SK-N-SH treated with all-trans-retinoic acid at 6 μM for 48 hours (cell line): ENCODE measurements around the gene KIF13A.

ENCODE experiments used
- ATAC-seq: fragments of 200-7000 bp; cut with Tn5 transposase; 3 replicates; pipeline ENCODE4 v1.9.1; 2020; ENCODE audit warnings: mild to moderate bottlenecking, moderate library complexity
- ARNTL ChIP-seq: fragments of 450-650 bp; formaldehyde crosslinking; IDR thresholded peaks from 2 replicates; pipeline ENCODE4 v1.5.0; 2020; ENCODE audit warnings: low read depth, mild to moderate bottlenecking, moderate library complexity, borderline replicate concordance
- BACH2 ChIP-seq: fragments of 250-450 bp; sonication (Bioruptor Pico); IDR thresholded peaks from 2 replicates; pipeline ENCODE4 v1.9.0; 2021; ENCODE audit warnings: mild to moderate bottlenecking, borderline replicate concordance
- CSDC2 ChIP-seq: fragments of 250-450 bp; sonication (Bioruptor Pico); IDR thresholded peaks from 2 replicates; pipeline ENCODE4 v1.5.0; 2020; ENCODE audit warnings: mild to moderate bottlenecking, moderate library complexity
- ESRRG ChIP-seq: fragments of 250-450 bp; sonication (Bioruptor Pico); IDR thresholded peaks from 2 replicates; pipeline ENCODE4 v1.6.1; 2021; ENCODE audit warnings: mild to moderate bottlenecking
- GLIS3 ChIP-seq: fragments of 250-450 bp; sonication (Bioruptor Pico); IDR thresholded peaks from 2 replicates; pipeline ENCODE4 v1.5.0; 2020; ENCODE audit warnings: mild to moderate bottlenecking, moderate library complexity
- ISL1 ChIP-seq: fragments of 250-450 bp; sonication (Bioruptor Pico); IDR thresholded peaks from 2 replicates; pipeline ENCODE4 v2.1.2; 2022; ENCODE audit warnings: mild to moderate bottlenecking, moderate library complexity
- OSR1 ChIP-seq: fragments of 250-450 bp; sonication (Bioruptor Pico); IDR thresholded peaks from 2 replicates; pipeline ENCODE4 v1.8.0; 2022; ENCODE audit warnings: moderate library complexity, mild to moderate bottlenecking, inconsistent platforms
- POU6F1 ChIP-seq: fragments of 250-450 bp; sonication (Bioruptor Pico); IDR thresholded peaks from 2 replicates; pipeline ENCODE4 v1.8.0; 2021; ENCODE audit warnings: low read depth, mild to moderate bottlenecking, moderate library complexity, borderline replicate concordance
- PPARA ChIP-seq: fragments of 250-450 bp; sonication (Bioruptor Pico); IDR thresholded peaks from 2 replicates; pipeline ENCODE4 v1.5.0; 2020; ENCODE audit warnings: mild to moderate bottlenecking, borderline replicate concordance
- RARB ChIP-seq: fragments of 250-450 bp; sonication (Bioruptor Pico); IDR thresholded peaks from 2 replicates; pipeline ENCODE4 v1.8.0; 2021; ENCODE audit warnings: mild to moderate bottlenecking, moderate library complexity
- SNAI2 ChIP-seq: fragments of 250-450 bp; sonication (Bioruptor Pico); IDR thresholded peaks from 2 replicates; pipeline ENCODE4 v1.5.0; 2020; ENCODE audit warnings: mild to moderate bottlenecking, moderate library complexity
- TCF4 ChIP-seq: fragments of 250-450 bp; sonication (Bioruptor Pico); IDR thresholded peaks from 2 replicates; pipeline ENCODE4 v1.8.0; 2021; ENCODE audit warnings: mild to moderate bottlenecking, moderate library complexity, borderline replicate concordance
- TOX ChIP-seq: fragments of 250-450 bp; sonication (Bioruptor Pico); IDR thresholded peaks from 2 replicates; pipeline ENCODE4 v1.8.0; 2021; ENCODE audit warnings: mild to moderate bottlenecking, moderate library complexity, borderline replicate concordance
- ZC3H10 ChIP-seq: fragments of 250-450 bp; sonication (Bioruptor Pico); IDR thresholded peaks from 2 replicates; pipeline ENCODE4 v1.5.1; 2021; ENCODE audit warnings: mild to moderate bottlenecking, moderate library complexity
- ZFP3 ChIP-seq: fragments of 250-450 bp; sonication (Bioruptor Pico); IDR thresholded peaks from 2 replicates; pipeline ENCODE4 v1.5.0; 2020; ENCODE audit warnings: mild to moderate bottlenecking, moderate library complexity
- ZFP30 ChIP-seq: fragments of 450-650 bp; formaldehyde crosslinking; IDR thresholded peaks from 2 replicates; pipeline ENCODE4 v1.5.0; 2022; ENCODE audit warnings: mild to moderate bottlenecking, moderate library complexity
- ZNF565 ChIP-seq: fragments of 450-650 bp; formaldehyde crosslinking; conservative IDR thresholded peaks from 2 replicates; pipeline ENCODE4 v1.5.0; 2020; ENCODE audit warnings: low read depth, mild to moderate bottlenecking, moderate library complexity
- ZNF70 ChIP-seq: fragments of 450-650 bp; formaldehyde crosslinking; IDR thresholded peaks from 2 replicates; pipeline ENCODE4 v1.5.0; 2020; ENCODE audit warnings: mild to moderate bottlenecking, moderate library complexity
- TF ChIP-seq, protein P1 (sequence below): fragments of 250-450 bp; sonication (Bioruptor Pico); IDR thresholded peaks from 2 replicates; pipeline ENCODE4 v1.5.1; 2021; ENCODE audit warnings: mild to moderate bottlenecking, moderate library complexity
- TF ChIP-seq, protein P2 (sequence below): fragments of 250-450 bp; sonication (Bioruptor Pico); IDR thresholded peaks from 2 replicates; pipeline ENCODE4 v1.8.0; 2020; ENCODE audit warnings: mild to moderate bottlenecking, moderate library complexity, borderline replicate concordance
- TF ChIP-seq, protein P3 (sequence below): fragments of 250-450 bp; sonication (Bioruptor Pico); IDR thresholded peaks from 2 replicates; pipeline ENCODE4 v1.5.0; 2020; ENCODE audit warnings: mild to moderate bottlenecking, moderate library complexity
- TF ChIP-seq, protein P4 (sequence below): fragments of 250-450 bp; sonication (Bioruptor Pico); IDR thresholded peaks from 2 replicates; pipeline ENCODE4 v1.5.1; 2020; ENCODE audit warnings: low read depth, mild to moderate bottlenecking, moderate library complexity

KIF13A gene

DNA sequence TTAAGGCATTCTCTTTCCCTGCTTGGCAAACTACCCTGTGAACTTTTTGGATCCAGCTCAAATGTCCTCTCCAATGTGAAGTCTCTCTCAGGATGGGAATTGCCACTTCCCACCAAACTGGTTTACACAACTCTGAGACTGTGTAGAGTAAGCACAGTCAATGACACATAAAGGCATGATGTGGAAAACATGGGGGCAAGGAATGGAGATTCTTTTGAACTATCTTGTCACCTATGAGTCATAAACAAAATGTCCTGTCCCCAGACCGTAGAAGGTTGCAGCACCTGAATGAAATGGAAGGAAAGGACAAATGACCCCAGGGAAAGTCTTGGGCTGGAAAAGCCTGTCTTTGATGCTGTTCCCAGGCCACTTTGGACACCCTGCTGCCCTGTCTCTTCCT lies 11.0 kb upstream of the KIF13A start:
- no peak for TF ChIP-seq ZFP30 (CRISPR knock-in tag)
- TF ChIP-seq TCF4 (CRISPR knock-in tag) = no peak
- TF ChIP-seq CSDC2 (CRISPR knock-in tag) = no peak
- TF ChIP-seq, protein P1, sequence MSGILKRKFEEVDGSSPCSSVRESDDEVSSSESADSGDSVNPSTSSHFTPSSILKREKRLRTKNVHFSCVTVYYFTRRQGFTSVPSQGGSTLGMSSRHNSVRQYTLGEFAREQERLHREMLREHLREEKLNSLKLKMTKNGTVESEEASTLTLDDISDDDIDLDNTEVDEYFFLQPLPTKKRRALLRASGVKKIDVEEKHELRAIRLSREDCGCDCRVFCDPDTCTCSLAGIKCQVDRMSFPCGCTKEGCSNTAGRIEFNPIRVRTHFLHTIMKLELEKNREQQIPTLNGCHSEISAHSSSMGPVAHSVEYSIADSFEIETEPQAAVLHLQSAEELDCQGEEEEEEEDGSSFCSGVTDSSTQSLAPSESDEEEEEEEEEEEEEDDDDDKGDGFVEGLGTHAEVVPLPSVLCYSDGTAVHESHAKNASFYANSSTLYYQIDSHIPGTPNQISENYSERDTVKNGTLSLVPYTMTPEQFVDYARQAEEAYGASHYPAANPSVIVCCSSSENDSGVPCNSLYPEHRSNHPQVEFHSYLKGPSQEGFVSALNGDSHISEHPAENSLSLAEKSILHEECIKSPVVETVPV (CRISPR knock-in tag) = no peak
- no peak for TF ChIP-seq ZNF565
- no peak for TF ChIP-seq BACH2 (CRISPR knock-in tag)
- no peak for TF ChIP-seq POU6F1 (CRISPR knock-in tag)
- no peak for TF ChIP-seq ZNF70 (CRISPR knock-in tag)
- no peak for TF ChIP-seq ISL1 (CRISPR knock-in tag)
- no peak for TF ChIP-seq OSR1 (CRISPR knock-in tag)
- TF ChIP-seq GLIS3 (CRISPR knock-in tag) = no peak
- TF ChIP-seq, protein P2, sequence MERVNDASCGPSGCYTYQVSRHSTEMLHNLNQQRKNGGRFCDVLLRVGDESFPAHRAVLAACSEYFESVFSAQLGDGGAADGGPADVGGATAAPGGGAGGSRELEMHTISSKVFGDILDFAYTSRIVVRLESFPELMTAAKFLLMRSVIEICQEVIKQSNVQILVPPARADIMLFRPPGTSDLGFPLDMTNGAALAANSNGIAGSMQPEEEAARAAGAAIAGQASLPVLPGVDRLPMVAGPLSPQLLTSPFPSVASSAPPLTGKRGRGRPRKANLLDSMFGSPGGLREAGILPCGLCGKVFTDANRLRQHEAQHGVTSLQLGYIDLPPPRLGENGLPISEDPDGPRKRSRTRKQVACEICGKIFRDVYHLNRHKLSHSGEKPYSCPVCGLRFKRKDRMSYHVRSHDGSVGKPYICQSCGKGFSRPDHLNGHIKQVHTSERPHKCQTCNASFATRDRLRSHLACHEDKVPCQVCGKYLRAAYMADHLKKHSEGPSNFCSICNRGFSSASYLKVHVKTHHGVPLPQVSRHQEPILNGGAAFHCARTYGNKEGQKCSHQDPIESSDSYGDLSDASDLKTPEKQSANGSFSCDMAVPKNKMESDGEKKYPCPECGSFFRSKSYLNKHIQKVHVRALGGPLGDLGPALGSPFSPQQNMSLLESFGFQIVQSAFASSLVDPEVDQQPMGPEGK (CRISPR knock-in tag) = no peak
- ATAC-seq = no peak

DNA sequence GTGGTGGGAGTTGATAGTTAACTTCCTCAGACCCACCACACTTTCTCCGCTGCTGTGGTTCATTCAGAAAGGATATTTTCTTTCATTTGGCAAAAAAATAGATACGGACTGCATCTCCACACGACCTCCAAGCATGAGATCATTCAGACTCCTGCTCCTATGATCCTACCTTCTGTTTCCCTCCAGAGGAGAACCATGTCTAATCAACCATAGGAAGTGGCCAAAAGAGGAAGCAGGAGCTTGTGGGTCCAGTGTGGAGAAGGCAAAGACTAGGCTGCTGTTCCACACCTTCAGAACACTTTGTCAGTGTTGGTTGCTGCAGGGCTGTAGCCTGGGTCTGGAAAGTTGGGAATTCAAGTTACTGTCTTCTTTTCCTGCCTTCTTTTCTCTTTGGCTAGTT lies 10.6 kb upstream of the KIF13A start:
- TF ChIP-seq, protein P3, sequence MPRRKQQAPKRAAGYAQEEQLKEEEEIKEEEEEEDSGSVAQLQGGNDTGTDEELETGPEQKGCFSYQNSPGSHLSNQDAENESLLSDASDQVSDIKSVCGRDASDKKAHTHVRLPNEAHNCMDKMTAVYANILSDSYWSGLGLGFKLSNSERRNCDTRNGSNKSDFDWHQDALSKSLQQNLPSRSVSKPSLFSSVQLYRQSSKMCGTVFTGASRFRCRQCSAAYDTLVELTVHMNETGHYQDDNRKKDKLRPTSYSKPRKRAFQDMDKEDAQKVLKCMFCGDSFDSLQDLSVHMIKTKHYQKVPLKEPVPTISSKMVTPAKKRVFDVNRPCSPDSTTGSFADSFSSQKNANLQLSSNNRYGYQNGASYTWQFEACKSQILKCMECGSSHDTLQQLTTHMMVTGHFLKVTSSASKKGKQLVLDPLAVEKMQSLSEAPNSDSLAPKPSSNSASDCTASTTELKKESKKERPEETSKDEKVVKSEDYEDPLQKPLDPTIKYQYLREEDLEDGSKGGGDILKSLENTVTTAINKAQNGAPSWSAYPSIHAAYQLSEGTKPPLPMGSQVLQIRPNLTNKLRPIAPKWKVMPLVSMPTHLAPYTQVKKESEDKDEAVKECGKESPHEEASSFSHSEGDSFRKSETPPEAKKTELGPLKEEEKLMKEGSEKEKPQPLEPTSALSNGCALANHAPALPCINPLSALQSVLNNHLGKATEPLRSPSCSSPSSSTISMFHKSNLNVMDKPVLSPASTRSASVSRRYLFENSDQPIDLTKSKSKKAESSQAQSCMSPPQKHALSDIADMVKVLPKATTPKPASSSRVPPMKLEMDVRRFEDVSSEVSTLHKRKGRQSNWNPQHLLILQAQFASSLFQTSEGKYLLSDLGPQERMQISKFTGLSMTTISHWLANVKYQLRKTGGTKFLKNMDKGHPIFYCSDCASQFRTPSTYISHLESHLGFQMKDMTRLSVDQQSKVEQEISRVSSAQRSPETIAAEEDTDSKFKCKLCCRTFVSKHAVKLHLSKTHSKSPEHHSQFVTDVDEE (CRISPR knock-in tag) = no peak
- TF ChIP-seq TOX (CRISPR knock-in tag) (no peak), GLIS3 (CRISPR knock-in tag) (no peak), ZNF565 (no peak), ISL1 (CRISPR knock-in tag) (no peak), POU6F1 (CRISPR knock-in tag) (no peak), ZC3H10 (CRISPR knock-in tag) (no peak), BACH2 (CRISPR knock-in tag) (no peak), ZFP30 (CRISPR knock-in tag) (no peak), ZNF70 (CRISPR knock-in tag) (no peak), SNAI2 (CRISPR knock-in tag) (no peak), PPARA (no peak), TCF4 (CRISPR knock-in tag) (no peak)
- no peak for ATAC-seq

- ATAC-seq = no peak
- no peak for TF ChIP-seq ARNTL (CRISPR knock-in tag)
- no peak for TF ChIP-seq RARB (CRISPR knock-in tag)
- TF ChIP-seq, protein P4, sequence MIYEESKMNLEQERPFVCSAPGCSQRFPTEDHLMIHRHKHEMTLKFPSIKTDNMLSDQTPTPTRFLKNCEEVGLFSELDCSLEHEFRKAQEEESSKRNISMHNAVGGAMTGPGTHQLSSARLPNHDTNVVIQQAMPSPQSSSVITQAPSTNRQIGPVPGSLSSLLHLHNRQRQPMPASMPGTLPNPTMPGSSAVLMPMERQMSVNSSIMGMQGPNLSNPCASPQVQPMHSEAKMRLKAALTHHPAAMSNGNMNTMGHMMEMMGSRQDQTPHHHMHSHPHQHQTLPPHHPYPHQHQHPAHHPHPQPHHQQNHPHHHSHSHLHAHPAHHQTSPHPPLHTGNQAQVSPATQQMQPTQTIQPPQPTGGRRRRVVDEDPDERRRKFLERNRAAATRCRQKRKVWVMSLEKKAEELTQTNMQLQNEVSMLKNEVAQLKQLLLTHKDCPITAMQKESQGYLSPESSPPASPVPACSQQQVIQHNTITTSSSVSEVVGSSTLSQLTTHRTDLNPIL (CRISPR knock-in tag) = no peak
- no peak for TF ChIP-seq ZNF565
- TF ChIP-seq PPARA = no peak
- TF ChIP-seq, protein P2 (CRISPR knock-in tag) = no peak
- no peak for TF ChIP-seq TCF4 (CRISPR knock-in tag)
- TF ChIP-seq TOX (CRISPR knock-in tag) = no peak
- TF ChIP-seq ZNF70 (CRISPR knock-in tag) = no peak
- no peak for TF ChIP-seq ZFP30 (CRISPR knock-in tag)
- no peak for TF ChIP-seq POU6F1 (CRISPR knock-in tag)
- TF ChIP-seq OSR1 (CRISPR knock-in tag) = no peak
- no peak for TF ChIP-seq ISL1 (CRISPR knock-in tag)
- TF ChIP-seq SNAI2 (CRISPR knock-in tag) = no peak
- TF ChIP-seq CSDC2 (CRISPR knock-in tag) = no peak
- no peak for TF ChIP-seq ZFP3 (CRISPR knock-in tag)
- no peak for TF ChIP-seq ESRRG
Observed at GRCh38 chr6:17995414-17995813, 8.0 kb upstream of the KIF13A start.
